GM21423 (cell line): ENCODE measurements around the gene GAPT.

Experiments used
- ATAC-seq: cut with Tn5 transposase; IDR thresholded peaks from one replicate; pipeline ENCODE4 v1.9.1; 2021; ENCODE audit warnings: mild to moderate bottlenecking, moderate library complexity; ENCODE audit not compliant: unreplicated experiment

Gene GAPT

DNA sequence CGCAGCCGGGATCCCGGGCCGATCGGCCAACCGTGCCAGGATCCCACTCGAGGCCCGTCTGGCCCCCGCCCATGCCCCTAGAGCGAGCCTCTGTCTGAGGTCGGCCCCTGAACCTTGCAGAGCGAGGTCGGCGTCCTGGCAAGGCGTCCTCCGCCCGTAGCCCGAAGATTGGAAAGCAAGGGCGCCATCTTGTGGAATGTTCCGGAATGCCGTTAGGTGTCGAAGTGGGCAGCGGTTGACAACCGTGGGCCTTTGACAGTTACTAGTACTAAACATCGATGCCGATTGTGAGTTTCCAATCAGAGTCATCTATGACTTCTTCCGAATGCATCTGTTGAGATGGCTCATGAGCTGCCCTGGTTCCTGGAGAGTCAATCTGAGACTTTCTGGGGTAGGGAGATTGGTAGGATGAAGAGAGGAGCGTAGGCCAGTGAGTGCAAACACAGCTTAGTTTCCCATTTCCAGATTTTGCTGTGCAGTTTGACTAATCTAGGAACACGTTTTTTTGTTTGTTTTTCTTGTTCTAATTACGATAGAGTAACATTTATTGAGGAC, 30.4 kb upstream of the GAPT start:
- ATAC-seq: peak; percentile 75

DNA sequence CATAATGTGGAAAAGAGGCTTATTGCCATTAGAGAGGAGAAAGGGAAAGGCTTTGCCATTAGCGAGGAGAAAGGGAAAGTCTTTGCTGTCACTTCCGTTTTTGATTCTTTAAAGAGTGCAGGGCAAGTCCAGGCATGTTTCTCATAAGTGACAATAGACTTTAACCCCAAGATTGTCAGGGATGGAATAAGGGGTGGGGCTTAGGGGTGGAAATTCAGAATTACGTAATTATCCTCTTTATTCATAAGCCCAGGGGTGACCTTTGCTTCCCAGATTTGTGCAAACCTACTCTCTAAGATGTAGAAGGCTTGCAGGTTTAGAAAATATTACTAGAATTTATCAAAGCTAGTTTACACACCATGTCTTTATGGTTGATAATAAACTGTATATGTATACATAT, 29.1 kb upstream of the GAPT start:
- ATAC-seq: no peak

DNA sequence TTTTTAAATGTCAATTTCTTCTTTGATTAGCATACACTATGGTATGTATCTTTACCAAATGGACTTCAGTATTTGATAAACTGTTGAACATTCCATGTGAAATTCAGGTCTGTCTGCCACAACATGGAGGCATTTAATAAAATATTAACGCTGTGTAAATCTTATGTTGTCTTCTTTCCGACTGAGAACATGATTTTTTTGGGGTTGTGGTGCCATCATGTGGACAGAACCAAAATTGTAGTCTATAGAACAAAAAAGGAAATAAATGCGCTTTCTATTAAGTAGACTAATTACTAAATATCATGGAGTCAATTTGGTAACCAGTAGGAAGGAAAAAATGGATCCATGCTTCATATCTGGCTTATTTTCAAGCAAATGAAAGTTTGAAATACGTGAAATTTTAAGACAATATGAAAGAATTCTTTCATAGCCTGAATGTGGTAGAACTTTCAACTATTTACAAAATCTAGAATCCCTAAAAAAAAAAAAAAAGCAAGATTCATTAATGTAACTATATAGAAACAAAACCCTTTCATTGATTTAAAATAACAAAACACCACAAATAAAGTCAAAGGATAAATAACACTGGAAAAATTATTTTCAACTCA, 28.5 kb upstream of the GAPT start:
- no peak for ATAC-seq

DNA sequence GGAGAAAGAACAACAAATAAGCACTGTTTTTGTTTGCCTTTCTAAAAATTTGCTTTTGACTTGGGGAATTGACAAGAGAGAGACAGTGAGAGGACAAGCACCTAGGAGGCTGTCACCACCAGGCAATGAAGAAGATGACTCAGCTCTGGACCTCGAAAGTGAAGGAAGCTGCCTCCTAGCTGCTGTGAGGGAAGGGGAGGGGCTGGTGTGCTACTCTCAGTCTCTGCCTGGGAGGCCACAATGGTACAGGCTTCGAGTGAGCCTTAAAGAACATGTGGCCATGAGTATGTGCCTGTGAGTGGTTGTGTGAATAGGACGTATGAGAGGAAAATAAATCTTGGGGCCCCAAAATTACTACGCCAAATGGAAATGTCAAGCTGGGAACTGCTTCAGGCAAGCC, 24.3 kb upstream of the GAPT start:
- peak; percentile 100 for ATAC-seq

DNA sequence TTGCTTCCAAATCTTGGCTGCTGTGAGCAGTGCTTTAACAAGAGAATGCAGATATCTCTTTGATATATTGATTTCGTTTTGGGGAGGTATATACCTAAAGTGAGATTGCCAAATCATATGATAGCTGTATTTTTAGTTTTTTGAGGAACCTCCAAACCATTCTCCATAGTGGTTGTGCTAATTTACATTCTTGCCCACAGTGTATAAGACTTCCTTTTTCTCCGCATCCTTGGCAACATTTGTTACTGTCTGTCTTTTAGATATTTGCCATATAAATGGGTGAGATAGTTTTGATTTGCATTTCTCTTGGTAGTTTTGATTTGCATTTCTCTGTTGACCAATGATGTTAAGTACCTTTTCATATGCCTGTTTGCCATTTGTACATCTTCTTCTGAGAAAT, 21.3 kb upstream of the GAPT start:
- ATAC-seq: no peak

DNA sequence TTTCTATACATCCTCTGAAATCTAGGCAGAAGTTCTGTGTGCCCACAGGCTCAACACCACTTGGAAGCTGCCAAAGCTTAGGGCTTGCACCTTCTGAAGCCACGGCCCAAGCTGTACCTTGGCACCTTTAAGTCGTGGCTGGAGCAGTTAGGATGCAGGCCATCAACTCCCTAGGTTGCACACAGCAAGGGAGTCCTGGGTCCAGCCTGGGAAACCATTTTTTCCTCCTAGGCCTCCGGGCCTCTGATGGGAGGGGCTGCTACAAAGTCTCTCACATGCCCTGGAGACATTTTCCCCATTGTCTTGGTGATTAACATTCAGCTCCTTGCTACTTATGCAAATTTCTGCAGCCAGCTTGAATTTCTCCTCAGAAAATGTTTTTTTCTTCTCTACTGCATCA, 15.8 kb upstream of the GAPT start:
- no peak for ATAC-seq

DNA sequence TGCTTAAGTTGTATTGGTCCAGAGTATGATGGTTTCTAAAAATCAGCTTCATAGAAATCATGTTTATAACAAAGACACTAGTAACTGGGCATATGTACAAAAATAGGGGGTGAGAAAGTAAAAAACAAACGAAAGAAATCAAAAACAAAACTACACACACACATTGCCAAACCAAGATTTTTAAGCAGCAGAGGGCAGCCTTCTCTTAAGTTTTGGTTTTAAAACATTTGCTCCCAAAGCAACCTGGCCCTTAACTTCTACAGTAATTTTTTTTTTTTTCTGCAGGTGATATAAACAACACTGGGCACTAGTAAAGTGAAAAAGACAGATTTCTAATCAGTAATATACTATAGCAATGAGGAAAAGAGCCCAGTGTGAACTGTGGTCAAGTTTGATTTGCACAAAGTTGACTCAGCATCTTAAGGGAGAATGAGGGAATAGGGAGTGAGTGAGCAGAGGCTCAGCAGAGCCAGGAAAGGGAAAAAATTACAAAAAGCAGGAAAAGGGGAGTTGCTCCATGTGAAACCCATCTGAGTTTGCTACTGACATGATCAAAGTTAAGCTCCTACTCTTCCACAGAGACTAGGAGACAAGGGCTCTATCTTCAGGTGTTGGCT, 13.4 kb upstream of the GAPT start:
- no peak for ATAC-seq

DNA sequence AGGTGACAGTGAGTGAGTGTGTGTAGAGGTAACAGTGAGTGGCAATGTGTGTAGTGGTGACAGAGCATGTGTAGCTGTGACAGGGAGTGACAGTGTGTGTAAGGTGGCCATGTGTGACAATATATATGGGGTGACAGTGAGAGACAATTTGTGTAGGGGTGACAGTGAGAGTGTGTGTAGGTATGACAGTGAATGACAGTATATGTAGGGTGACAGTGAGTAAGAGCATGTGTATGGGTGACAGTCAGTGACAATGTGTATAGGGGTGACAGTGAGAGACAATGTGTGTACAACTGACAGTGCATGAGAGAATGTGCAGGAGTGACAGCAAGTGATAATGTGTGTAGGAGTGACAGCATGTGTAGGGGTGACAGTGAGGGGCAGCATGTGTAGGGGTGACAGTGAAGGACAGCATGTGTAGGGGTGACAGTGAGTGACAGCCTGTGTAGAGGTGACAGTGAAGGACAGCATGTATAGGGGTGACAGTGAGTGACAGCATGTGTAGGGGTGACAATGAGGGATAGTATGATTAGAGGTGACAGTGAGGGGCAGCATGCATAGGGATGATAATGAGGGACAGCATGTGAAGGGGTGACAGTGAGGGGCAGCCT, 10.1 kb upstream of the GAPT start:
- no peak for ATAC-seq

DNA sequence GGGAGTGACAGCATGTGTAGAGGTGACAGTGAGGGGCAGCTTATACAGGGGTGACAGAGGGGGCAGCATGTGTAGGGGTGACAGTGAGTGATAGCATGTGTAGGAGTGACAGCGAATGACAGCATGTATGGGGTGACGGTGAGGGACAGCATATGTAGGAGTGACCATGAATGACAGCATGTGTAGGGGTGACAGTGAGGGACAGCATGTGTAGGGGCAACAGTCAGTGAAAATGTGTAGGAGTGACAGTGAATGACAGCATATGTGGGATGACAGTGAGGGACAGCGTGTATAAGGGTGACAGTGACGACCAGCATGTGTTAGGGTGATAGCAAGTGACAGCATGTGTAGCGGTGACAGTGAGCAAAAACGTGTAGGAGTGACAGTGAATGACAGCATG, 9.4 kb upstream of the GAPT start:
- no peak for ATAC-seq

DNA sequence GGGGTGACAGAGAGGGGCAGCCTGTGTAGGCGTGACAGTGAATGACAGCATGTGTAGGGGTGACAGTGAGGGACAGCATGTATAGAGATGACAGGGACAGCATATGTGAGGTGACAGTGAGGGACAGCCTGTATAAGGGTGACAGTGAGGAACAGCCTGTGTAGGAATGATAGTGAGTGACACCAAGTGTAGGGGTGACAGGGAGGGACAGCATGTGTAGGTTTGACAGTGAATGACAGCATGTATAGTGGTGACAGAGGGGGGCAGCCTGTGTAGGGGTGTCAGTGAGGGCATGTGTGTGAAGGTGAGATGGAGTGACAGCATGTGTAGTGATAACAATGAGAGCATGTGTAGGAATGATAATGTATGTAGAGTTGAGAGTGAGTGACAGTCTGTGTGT, 8.7 kb upstream of the GAPT start:
- no peak for ATAC-seq

DNA sequence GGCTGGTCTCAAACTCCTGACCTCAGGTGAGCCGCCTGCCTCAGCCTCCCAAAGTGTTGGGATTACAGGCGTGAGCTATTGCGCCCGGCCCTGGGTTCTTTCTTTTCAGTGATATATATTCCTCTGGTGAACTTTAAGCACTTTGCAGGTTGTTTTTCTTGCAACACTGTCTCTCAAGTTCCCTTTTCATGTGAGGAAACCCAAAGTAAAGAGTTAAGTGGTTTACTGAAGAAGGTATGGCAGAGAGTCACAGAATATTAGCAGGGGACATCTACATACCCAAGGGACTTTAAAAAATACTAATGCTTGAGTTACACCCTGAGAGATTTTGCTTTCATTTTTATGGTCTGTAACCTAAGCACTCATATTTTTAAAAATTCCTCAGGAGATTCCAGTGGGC, 6.7 kb upstream of the GAPT start:
- ATAC-seq: no peak

DNA sequence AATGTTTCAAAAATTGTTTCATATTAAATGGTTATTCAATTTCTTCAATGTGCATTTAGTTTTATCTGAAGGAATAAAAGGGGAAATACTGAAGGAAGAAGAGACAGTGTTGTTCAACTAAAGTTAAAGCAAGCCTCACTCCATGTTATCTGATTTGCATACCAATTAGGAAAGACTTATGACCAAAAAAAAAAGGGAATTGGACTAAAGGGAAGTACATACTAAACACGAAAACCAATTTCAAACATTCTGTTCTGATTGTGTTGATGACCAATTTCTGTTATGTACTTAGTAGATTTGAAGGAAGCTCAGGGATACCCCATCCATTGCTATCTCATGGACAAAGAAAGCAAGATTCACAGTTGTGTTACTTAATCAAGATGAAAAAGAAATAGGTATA, 4.9 kb upstream of the GAPT start:
- no peak for ATAC-seq

DNA sequence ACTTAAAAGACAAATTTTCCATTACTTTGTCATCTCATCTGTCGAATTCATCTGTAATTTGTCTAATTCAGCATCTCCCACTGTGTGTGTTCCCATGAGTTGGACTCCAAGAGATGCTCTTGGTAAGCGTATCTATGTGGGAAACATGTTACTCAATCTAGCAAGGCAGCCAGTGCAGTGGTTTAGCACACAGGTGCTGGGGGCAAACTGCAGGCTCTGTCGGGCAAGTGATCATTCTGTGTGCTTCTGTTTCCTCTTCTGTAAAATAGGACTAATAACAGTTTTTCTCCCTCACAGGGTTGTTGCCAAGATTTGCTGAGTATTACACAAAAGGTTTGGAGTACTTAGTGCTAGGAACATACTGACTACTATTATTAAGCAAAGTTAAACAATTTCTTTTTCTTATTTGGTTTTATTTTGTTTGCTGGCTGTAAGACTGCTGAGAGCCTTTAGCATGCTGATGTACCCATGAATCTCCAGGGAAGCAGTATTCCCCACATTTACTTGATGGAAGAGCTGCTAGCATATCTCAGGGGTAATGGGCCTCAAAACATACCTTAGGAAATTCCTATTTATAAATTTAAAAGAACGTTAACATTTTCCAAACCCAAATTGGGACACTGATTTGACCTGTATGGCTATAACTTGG, 709 bp upstream of the GAPT start:
- peak; percentile 61 for ATAC-seq

DNA sequence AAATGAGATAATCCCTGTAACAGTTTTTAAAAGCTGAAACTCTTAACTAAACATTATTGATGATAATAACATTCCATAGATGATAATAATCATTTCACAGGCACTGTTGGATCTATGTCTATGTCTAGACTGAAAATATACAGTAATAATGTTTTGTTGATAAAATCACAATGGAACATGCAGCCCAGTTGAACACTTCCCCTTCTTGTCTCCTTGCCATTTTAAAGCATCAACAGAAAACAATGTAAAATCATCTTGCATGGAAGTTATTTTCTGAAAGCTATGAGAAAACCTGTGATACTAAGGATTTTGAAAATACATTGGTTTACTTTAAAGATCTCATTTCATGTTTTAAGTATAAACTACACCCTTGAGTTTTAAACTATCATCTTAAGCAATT, 1.9 kb downstream of the GAPT start:
- ATAC-seq: no peak

DNA sequence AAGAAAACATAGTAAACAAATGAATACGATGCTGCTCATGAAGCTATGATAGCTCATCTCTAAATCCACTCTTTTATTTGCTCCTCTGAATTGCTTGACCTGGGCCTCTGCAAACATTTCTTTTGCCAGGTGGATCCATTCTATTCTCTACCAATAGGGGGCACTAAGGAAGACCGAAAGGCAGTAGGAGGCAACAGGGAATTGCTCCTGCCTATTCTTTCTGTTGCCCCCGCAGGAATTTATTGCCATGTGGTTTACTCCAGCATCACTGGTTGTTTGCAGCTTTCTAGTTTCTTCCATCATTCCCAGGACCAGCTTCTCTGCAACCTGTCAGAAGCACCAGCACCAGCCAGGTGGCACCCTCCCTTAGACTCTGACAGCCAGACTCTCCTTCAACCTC, 5.3 kb downstream of the GAPT start:
- ATAC-seq: no peak

DNA sequence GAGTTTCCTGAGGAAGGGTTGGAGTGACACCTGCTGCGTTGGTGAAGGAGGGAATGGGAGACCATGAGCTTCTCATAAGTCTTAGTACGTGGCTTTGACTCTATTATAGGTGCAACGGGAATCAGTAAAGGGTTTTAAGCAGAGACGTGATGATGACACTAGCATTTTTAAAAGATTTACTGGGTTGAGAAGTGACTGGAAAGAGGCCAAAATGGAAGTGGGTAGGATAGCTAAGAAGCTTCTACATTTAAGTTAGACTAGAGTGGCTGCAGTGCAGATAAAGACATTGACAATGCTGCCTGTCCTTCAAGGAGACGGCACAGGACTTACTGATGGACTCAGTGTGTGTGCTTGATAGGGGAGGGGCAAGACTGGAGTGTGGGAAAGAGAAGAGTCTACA, 6.2 kb downstream of the GAPT start:
- ATAC-seq: no peak

DNA sequence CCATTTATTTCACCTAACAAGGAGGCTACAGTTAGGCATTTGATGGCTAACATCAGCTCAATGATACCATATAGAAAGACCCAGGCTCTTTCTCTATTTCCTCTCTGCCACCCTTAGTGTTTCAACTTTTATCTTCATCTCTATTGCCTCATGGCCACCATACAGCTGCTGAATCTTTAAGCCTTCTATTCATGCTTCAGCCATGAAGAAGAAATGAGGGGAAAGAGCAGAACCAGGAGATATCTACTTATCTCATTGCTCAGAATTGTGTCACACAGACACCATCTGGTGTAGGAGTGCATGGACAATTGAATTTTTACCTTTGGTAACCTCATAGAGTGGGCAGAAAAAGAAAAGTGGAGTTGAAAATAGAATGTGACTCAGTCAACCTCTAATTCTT, 6.7 kb downstream of the GAPT start:
- ATAC-seq: no peak

DNA sequence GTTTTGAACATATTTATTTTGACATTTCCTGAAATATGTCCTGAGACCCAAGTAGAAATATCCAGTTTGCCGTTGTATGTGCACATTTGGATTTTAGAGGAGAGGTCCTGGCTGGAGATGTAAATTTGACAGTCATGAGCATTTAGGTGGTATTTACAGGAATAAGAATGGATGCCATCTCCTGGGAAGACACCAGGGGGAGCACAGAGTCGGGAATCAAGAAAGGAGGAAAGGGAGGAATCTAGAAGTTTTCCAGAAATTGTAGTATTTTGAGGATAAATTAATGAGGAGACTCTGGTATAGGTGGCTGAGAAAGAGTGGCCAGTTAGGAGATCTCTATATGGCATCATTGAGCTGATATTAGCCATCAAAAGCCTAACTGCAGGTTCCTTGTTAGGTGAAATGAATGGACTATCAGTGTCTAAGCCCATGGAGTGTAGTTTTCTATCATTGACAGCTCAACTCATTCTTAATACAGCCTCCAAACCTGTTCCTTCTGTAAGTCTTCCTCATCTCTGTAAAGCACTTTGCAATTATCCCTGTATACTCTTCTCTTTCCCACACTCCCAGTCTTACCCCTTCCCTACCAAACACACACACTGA, 7.2 kb downstream of the GAPT start:
- no peak for ATAC-seq

DNA sequence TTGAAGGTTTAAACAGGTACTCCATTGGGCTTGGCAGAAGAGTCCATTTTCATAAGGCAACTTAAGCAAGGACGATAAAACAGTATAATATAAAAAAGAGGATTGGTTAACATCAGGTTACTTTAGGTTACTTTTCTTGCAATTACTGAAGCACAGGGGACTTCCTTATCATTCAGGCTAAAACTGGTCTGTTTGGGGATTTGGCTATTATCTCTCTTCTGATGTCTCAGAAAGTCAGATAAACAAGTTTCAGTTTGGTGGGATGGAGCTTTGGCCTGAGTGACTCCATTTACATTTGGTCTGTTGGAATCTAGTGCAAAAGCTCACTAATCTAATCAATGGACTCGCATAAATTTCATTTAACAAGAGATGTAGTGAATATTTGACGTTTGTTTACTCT, 8.0 kb downstream of the GAPT start:
- ATAC-seq: no peak

DNA sequence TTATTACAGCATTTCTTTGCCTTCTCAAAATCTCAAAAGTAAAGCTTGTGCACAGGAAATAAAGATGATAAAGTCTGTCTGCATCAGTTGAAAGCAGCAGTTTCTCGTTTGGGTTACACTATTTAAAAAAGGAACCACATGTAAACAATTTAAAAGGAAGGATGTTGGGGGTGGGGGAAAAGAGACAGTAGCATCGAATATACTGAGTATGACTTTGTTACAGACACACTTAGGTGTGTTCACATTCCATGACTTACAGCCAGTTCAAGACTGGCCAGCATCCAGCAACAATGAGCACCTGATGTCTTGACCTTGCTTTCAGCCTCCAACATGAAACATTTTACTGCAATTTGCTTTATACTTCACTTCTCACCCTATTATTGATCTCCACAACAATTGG, 8.7 kb downstream of the GAPT start:
- no peak for ATAC-seq

DNA sequence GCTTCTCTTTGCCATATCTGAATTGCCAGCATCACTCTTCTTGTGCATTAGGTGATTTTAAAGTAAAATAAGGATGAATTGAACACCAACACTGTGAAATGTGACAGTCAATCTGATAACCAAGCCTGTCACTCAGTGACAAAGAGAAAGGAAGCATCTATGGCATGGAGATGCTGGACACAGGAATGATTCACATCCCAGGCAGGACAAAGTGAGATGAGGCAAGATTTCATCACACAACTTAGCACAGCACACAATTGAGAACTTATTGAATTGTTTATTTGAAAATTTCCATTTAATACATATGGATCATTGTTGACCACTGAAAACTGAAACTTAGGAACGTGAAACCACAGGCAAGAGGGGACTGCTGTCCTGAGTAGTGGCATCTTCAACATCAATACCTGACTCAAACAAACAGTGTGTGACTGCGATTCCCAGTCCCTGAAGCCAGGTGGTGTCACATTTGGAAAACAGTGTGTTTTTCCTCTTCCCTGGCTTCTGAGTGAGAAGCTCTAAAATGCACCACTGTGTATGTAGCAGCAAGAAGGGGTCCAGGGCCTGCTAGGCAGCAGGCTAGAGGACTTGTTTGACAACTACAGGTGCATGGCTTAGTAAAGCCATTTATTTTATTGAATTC, 10.7 kb downstream of the GAPT start:
- ATAC-seq: no peak
